ENCODE data around the gene CCDC102A. TPM values are rescaled to one million over a fixed set of nuclear protein-coding genes. Genes with fewer than 3 reads are reported as not detected.
"Not testable (repeated sequence)": the region's sequence is repeated elsewhere in the genome, so short reads cannot be mapped to it uniquely, and the experiment has no call there.

The CCDC102A gene
- total and polyA plus RNA-seq, 5 experiments from 2014 or later = 7.0 to 17.0 (median 9.2) TPM

- peaks cover 0 to 20% (median 6%) of the 10 kb centered on the region in 9 donors for H3K9me3 Mint-ChIP-seq
- peaks cover 12 to 20% (median 13%) of the 10 kb centered on the region in 3 donors for H3K36me3 Mint-ChIP-seq
- H3K27ac Mint-ChIP-seq = peak overlapping the region in 1 of 10 donors; percentile 65
- no peak overlapping the region for H3K4me3 Mint-ChIP-seq
- H3K4me1 Mint-ChIP-seq = peaks cover 0 to 14% (median 2%) of the 10 kb centered on the region in 4 donors
- no peak for ATAC-seq
- POLR2A ChIA-PET = interaction anchor here (0.6 kb wide), 1 partner anchor 67 kb away, joined by 4 read pairs; no protein-coding TSS in a partner anchor
- no peak for DNase-seq
- H3K27me3 Mint-ChIP-seq = no peaks in the 10 kb centered on the region
Observed at GRCh38 chr16:57562669-57563486, 26.5 kb upstream of the CCDC102A start.

GRCh38 chr16:57562066-57562465, 25.7 kb upstream of the CCDC102A start:
- DNase-seq (no peak), ATAC-seq (no peak)
- Mint-ChIP-seq H3K4me1 (peaks cover 4 to 18% (median 8%) of the 10 kb centered on the region in 4 donors), H3K27ac (peak overlapping the region in 4 of 10 donors; percentile 25 to 61 (median 42)), H3K36me3 (peaks cover 12 to 20% (median 13%) of the 10 kb centered on the region in 3 donors), H3K27me3 (no peaks in the 10 kb centered on the region), H3K9me3 (peaks cover 0 to 20% (median 6%) of the 10 kb centered on the region in 9 donors), H3K4me3 (no peak overlapping the region)
- POLR2A ChIA-PET = no interaction called here

GRCh38 chr16:57559072-57559790, 22.9 kb upstream of the CCDC102A start:
- DNase-seq (no peak), ATAC-seq (no peak)
- H3K4me3 Mint-ChIP-seq = no peak overlapping the region
- POLR2A ChIA-PET = no interaction called here
- H3K9me3 Mint-ChIP-seq = peaks cover 0 to 20% (median 10%) of the 10 kb centered on the region in 9 donors
- no peak overlapping the region for H3K27ac Mint-ChIP-seq
- peaks cover 9 to 26% (median 15%) of the 10 kb centered on the region in 4 donors for H3K4me1 Mint-ChIP-seq
- peaks cover 7 to 13% (median 12%) of the 10 kb centered on the region in 3 donors for H3K36me3 Mint-ChIP-seq
- H3K27me3 Mint-ChIP-seq = no peaks in the 10 kb centered on the region

GRCh38 chr16:57556941-57557541, 20.7 kb upstream of the CCDC102A start:
- peak overlapping the region in 7 of 10 donors; percentile 17 to 80 (median 45) for H3K27ac Mint-ChIP-seq
- peaks cover 11 to 28% (median 19%) of the 10 kb centered on the region in 4 donors for H3K4me1 Mint-ChIP-seq
- H3K27me3 Mint-ChIP-seq = no peaks in the 10 kb centered on the region
- peaks cover 0 to 20% (median 10%) of the 10 kb centered on the region in 9 donors for H3K9me3 Mint-ChIP-seq
- peak overlapping the region in 3 of 10 donors; percentile 33 to 71 (median 45) for H3K4me3 Mint-ChIP-seq
- POLR2A ChIA-PET = no interaction called here
- DNase-seq (no peak), ATAC-seq (no peak)
- H3K36me3 Mint-ChIP-seq = peaks cover 4 to 13% (median 12%) of the 10 kb centered on the region in 3 donors

- DNase-seq = no peak
Observed at GRCh38 chr16:57555831-57556230, 19.5 kb upstream of the CCDC102A start.

GRCh38 chr16:57551057-57551456, 14.7 kb upstream of the CCDC102A start:
- Mint-ChIP-seq H3K36me3 (no peaks in the 10 kb centered on the region), H3K27ac (peak overlapping the region; percentile 2 to 88 (median 57)), H3K4me1 (peaks cover 15 to 46% (median 41%) of the 10 kb centered on the region in 4 donors), H3K9me3 (peaks cover 0 to 4% (median 0%) of the 10 kb centered on the region in 9 donors), H3K4me3 (peak overlapping the region in 5 of 10 donors; percentile 4 to 65 (median 46)), H3K27me3 (no peaks in the 10 kb centered on the region)
- ATAC-seq = peak; percentile 71 to 94
- POLR2A ChIA-PET = interaction anchor here (0.7 kb wide), 1 partner anchor 9 kb away, joined by 3 read pairs; the partner anchor contains the start of gene ADGRG5
- peak in 4 of 10 donors; percentile 16 to 78 (median 59) for DNase-seq

More at GRCh38 chr16:57555831-57556230, 19.5 kb upstream of the CCDC102A start:
- Mint-ChIP-seq H3K4me3 (no peak overlapping the region), H3K27ac (peak overlapping the region in 3 of 10 donors; percentile 17 to 61 (median 53)), H3K4me1 (peaks cover 17 to 37% (median 25%) of the 10 kb centered on the region in 4 donors), H3K9me3 (peaks cover 0 to 10% (median 5%) of the 10 kb centered on the region in 9 donors), H3K27me3 (no peaks in the 10 kb centered on the region), H3K36me3 (peaks cover 0 to 5% (median 4%) of the 10 kb centered on the region in 3 donors)
- POLR2A ChIA-PET = no interaction called here
- ATAC-seq = no peak

GRCh38 chr16:57549730-57550129, 13.4 kb upstream of the CCDC102A start:
- H3K9me3 Mint-ChIP-seq = peaks cover 0 to 2% (median 0%) of the 10 kb centered on the region in 9 donors
- POLR2A ChIA-PET = no interaction called here
- H3K27ac Mint-ChIP-seq = peak overlapping the region in 3 of 10 donors; percentile 57 to 72 (median 62)
- peak overlapping the region in 4 of 10 donors; percentile 8 to 60 (median 50) for H3K4me3 Mint-ChIP-seq
- peaks cover 16 to 53% (median 43%) of the 10 kb centered on the region in 4 donors for H3K4me1 Mint-ChIP-seq
- H3K27me3 Mint-ChIP-seq = no peaks in the 10 kb centered on the region
- DNase-seq = no peak
- H3K36me3 Mint-ChIP-seq = no peaks in the 10 kb centered on the region
- ATAC-seq = no peak

- Mint-ChIP-seq H3K27me3 (no peaks in the 10 kb centered on the region), H3K4me3 (peak overlapping the region in 5 of 10 donors; percentile 16 to 52 (median 29)), H3K36me3 (no peaks in the 10 kb centered on the region), H3K4me1 (peaks cover 27 to 66% (median 56%) of the 10 kb centered on the region in 4 donors), H3K27ac (peak overlapping the region in 3 of 10 donors; percentile 8 to 63 (median 28)), H3K9me3 (peaks cover 0 to 2% (median 0%) of the 10 kb centered on the region in 9 donors)
- no peak for ATAC-seq
- no peak for DNase-seq
- POLR2A ChIA-PET = interaction anchor here (0.7 kb wide), 1 partner anchor 12 kb away, joined by 3 read pairs; the partner anchor contains the start of gene CCDC102A
Observed at GRCh38 chr16:57548408-57548807, 12.0 kb upstream of the CCDC102A start.

- POLR2A ChIA-PET = interaction anchor here (1.1 kb wide), 1 partner anchor 21 kb away, joined by 3 read pairs; no protein-coding TSS in a partner anchor
- H3K4me1 Mint-ChIP-seq = peaks cover 27 to 72% (median 60%) of the 10 kb centered on the region in 4 donors
Observed at GRCh38 chr16:57547524-57547923, 11.2 kb upstream of the CCDC102A start.

GRCh38 chr16:57544124-57544653, 7.8 kb upstream of the CCDC102A start:
- ATAC-seq = peak; percentile 21 to 41
- peak in 1 of 10 donors; percentile 49 for DNase-seq
- peak overlapping the region in 9 of 10 donors; percentile 23 to 92 (median 86) for H3K4me3 Mint-ChIP-seq
- POLR2A ChIA-PET = no interaction called here
- no peaks in the 10 kb centered on the region for H3K9me3 Mint-ChIP-seq
- H3K27me3 Mint-ChIP-seq = no peaks in the 10 kb centered on the region
- no peaks in the 10 kb centered on the region for H3K36me3 Mint-ChIP-seq
- H3K4me1 Mint-ChIP-seq = peaks cover 36 to 79% (median 52%) of the 10 kb centered on the region in 4 donors
- H3K27ac Mint-ChIP-seq = peak overlapping the region in 9 of 10 donors; percentile 29 to 91 (median 75)

More at GRCh38 chr16:57547524-57547923, 11.2 kb upstream of the CCDC102A start:
- H3K4me3 Mint-ChIP-seq, H3K9me3 Mint-ChIP-seq, H3K27me3 Mint-ChIP-seq, DNase-seq, H3K27ac Mint-ChIP-seq, H3K36me3 Mint-ChIP-seq, ATAC-seq: not testable (repeated sequence)

GRCh38 chr16:57541754-57542435, 5.5 kb upstream of the CCDC102A start:
- Mint-ChIP-seq H3K9me3 (no peaks in the 10 kb centered on the region), H3K27ac (peak overlapping the region; percentile 63 to 91 (median 86)), H3K27me3 (no peaks in the 10 kb centered on the region), H3K4me1 (peaks cover 39 to 91% (median 64%) of the 10 kb centered on the region in 4 donors), H3K4me3 (peak overlapping the region; percentile 64 to 92 (median 84)), H3K36me3 (no peaks in the 10 kb centered on the region)
- DNase-seq (no peak), ATAC-seq (peak in 1 of 2 donors; percentile 54)
- POLR2A ChIA-PET = interaction anchor here (0.6 to 1.8 kb wide), 14 partner anchors 8 to 459 kb away, joined by 3 to 6 read pairs (median 4); partner anchors contain the start of genes POLR2C and USB1

All from naive thymus-derived CD8-positive, alpha-beta T cell (primary cell).